ENCODE measurements around the gene PRDM16.

PRDM16 gene

GRCh38 chr1:3393024-3393986, 324.3 kb downstream of the PRDM16 start:
- Histone ChIP-seq H3K9me2 (replicated peaks; ENCODE audit: low read depth, low read length) (no peaks in the 10 kb centered on the region), H2AFZ (ENCODE audit: low read length) (no peak overlapping the region), H3K9me3 (ENCODE audit: insufficient read depth, low read depth, low read length) (no peaks in the 10 kb centered on the region), H3K79me2 (ENCODE audit: insufficient read depth, low read length) (no peaks in the 10 kb centered on the region), H3K4me3 (ENCODE audit: low read length, poor library complexity, severe bottlenecking) (no peak overlapping the region), H3K4me1 (ENCODE audit: insufficient read depth, low read length, poor library complexity, severe bottlenecking) (no peaks in the 10 kb centered on the region), H3K4me2 (ENCODE audit: low read depth, low read length, poor library complexity, severe bottlenecking) (no peak overlapping the region), H3K27me3 (ENCODE audit: insufficient read depth, low read length, poor library complexity, severe bottlenecking) (no peaks in the 10 kb centered on the region), H3F3A (ENCODE audit: low read depth) (no peaks in the 10 kb centered on the region), H3K36me3 (ENCODE audit: insufficient read depth, low read length) (no peaks in the 10 kb centered on the region; the same call in 1 of the 2 replicates), H3K9ac (ENCODE audit: low read depth, low read length, poor library complexity, severe bottlenecking) (no peak overlapping the region), H4K20me1 (ENCODE audit: insufficient read depth, low read length, poor library complexity, severe bottlenecking) (no peaks in the 10 kb centered on the region)
- TF ChIP-seq EZH2phosphoT487 (IDR thresholded peaks at IDR 0.05; ENCODE audit: borderline replicate concordance) = no peak
- TF ChIP-seq CTCF (conservative IDR thresholded peaks at IDR 0.05; ENCODE audit: low read length) = no peak

- H3K9ac ChIP-seq (ENCODE audit: low read depth, low read length, poor library complexity, severe bottlenecking) = no peak overlapping the region
- H3K9me3 ChIP-seq (ENCODE audit: insufficient read depth, low read depth, low read length) = no peaks in the 10 kb centered on the region
- no peak overlapping the region for H3K4me3 ChIP-seq (ENCODE audit: low read length, poor library complexity, severe bottlenecking)
- H3K4me1 ChIP-seq (ENCODE audit: insufficient read depth, low read length, poor library complexity, severe bottlenecking) = no peaks in the 10 kb centered on the region
- no peaks in the 10 kb centered on the region for H3K79me2 ChIP-seq (ENCODE audit: insufficient read depth, low read length)
- H3K9me2 ChIP-seq (replicated peaks; ENCODE audit: low read depth, low read length) = no peaks in the 10 kb centered on the region
- no peaks in the 10 kb centered on the region; the same call in 1 of the 2 replicates for H3K36me3 ChIP-seq (ENCODE audit: insufficient read depth, low read length)
- no peak overlapping the region for H3K4me2 ChIP-seq (ENCODE audit: low read depth, low read length, poor library complexity, severe bottlenecking)
- no peaks in the 10 kb centered on the region for H3F3A ChIP-seq (ENCODE audit: low read depth)
- H4K20me1 ChIP-seq (ENCODE audit: insufficient read depth, low read length, poor library complexity, severe bottlenecking) = no peaks in the 10 kb centered on the region
- no peaks in the 10 kb centered on the region for H3K27me3 ChIP-seq (ENCODE audit: insufficient read depth, low read length, poor library complexity, severe bottlenecking)
- no peak for TF ChIP-seq EZH2phosphoT487 (IDR thresholded peaks at IDR 0.05; ENCODE audit: borderline replicate concordance)
- no peak for TF ChIP-seq CTCF (conservative IDR thresholded peaks at IDR 0.05; ENCODE audit: low read length)
- no peak overlapping the region for H2AFZ ChIP-seq (ENCODE audit: low read length)
Measured at GRCh38 chr1:3393987-3394920, 325.3 kb downstream of the PRDM16 start.

GRCh38 chr1:3396411-3396810, 327.4 kb downstream of the PRDM16 start:
- no peak for TF ChIP-seq CTCF (conservative IDR thresholded peaks at IDR 0.05; ENCODE audit: low read length)
- no peak for TF ChIP-seq EZH2phosphoT487 (IDR thresholded peaks at IDR 0.05; ENCODE audit: borderline replicate concordance)
- Histone ChIP-seq H3F3A (ENCODE audit: low read depth) (no peaks in the 10 kb centered on the region), H3K27me3 (ENCODE audit: insufficient read depth, low read length, poor library complexity, severe bottlenecking) (no peaks in the 10 kb centered on the region), H4K20me1 (ENCODE audit: insufficient read depth, low read length, poor library complexity, severe bottlenecking) (no peaks in the 10 kb centered on the region), H3K4me2 (ENCODE audit: low read depth, low read length, poor library complexity, severe bottlenecking) (no peak overlapping the region), H3K9me3 (ENCODE audit: insufficient read depth, low read depth, low read length) (no peaks in the 10 kb centered on the region), H3K4me1 (ENCODE audit: insufficient read depth, low read length, poor library complexity, severe bottlenecking) (no peaks in the 10 kb centered on the region), H3K9me2 (replicated peaks; ENCODE audit: low read depth, low read length) (no peaks in the 10 kb centered on the region), H2AFZ (ENCODE audit: low read length) (no peak overlapping the region), H3K9ac (ENCODE audit: low read depth, low read length, poor library complexity, severe bottlenecking) (no peak overlapping the region), H3K36me3 (ENCODE audit: insufficient read depth, low read length) (no peaks in the 10 kb centered on the region; the same call in 1 of the 2 replicates), H3K4me3 (ENCODE audit: low read length, poor library complexity, severe bottlenecking) (no peak overlapping the region), H3K79me2 (ENCODE audit: insufficient read depth, low read length) (no peaks in the 10 kb centered on the region)
